HAP-1 (cell line): Measurements from ENCODE around the gene IQCH.

Experiments used
- DNase-seq, 2 experiments: peaks; one replicate each; pipeline ENCODE4 v3.0.0-alpha.2; 2016 to 2020; ENCODE audit warnings: low spot score in 2 of 2
- H3K27me3 ChIP-seq: fragments of 250-450 bp; sonication (Bioruptor Pico); 2 replicates; pipeline ENCODE4 v1.5.1; 2020; ENCODE audit warnings: low read depth, mild to moderate bottlenecking, moderate library complexity
- H3K36me3 ChIP-seq: fragments of 250-450 bp; sonication (Bioruptor Pico); replicated peaks from 2 replicates; pipeline ENCODE4 v1.5.1; 2020; ENCODE audit warnings: mild to moderate bottlenecking
- H3K4me1 ChIP-seq: fragments of 250-450 bp; sonication (Bioruptor Pico); 2 replicates; pipeline ENCODE4 v1.5.1; 2020; ENCODE audit warnings: mild to moderate bottlenecking
- H3K4me3 ChIP-seq: fragments of 250-450 bp; sonication (Bioruptor Pico); 2 replicates; pipeline ENCODE4 v1.5.1; 2020; ENCODE audit warnings: mild to moderate bottlenecking, moderate library complexity
- H3K9me3 ChIP-seq: fragments of 250-450 bp; sonication (Bioruptor Pico); 2 replicates; pipeline ENCODE4 v1.5.1; 2020; ENCODE audit warnings: mild to moderate bottlenecking, moderate library complexity
- in situ Hi-C: fragments of 300-500 bp; cut with MboI; formaldehyde crosslinking; loops from 3 replicates; pipeline ENCODE4 v1.14.3; 2020; ENCODE audit warnings: low sequenced_read_pairs, inconsistent platforms, mixed read lengths

Gene IQCH

DNA sequence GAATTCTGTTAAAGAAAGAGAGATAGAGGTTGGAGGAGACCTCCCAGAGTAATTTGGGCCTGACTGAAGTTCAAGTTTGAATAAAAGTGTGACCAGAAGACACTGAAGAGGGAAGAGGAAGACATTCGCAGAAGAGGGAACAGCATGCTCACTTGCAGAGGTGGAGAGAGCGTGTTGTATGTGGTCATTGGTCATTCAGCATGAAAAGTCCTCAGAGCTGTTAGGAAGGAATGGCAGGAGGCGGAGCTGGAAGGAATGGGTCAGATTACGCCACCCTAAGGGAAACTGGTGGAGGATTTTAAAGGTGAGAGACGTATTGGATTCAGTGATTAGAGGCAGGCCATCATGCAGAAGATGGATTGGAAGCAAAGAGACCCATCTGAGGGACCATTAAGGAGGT, 41.6 kb downstream of the IQCH start:
- no peak for DNase-seq
- H3K9me3 ChIP-seq: no peaks in the 10 kb centered on the region
- no peaks in the 10 kb centered on the region for H3K4me1 ChIP-seq
- H3K36me3 ChIP-seq: no peaks in the 10 kb centered on the region
- H3K27me3 ChIP-seq: no peaks in the 10 kb centered on the region
- in situ Hi-C loops: loop anchor here (5.0 kb wide), 1 partner anchor 349 kb away; no protein-coding TSS in a partner anchor
- H3K4me3 ChIP-seq: no peak overlapping the region

DNA sequence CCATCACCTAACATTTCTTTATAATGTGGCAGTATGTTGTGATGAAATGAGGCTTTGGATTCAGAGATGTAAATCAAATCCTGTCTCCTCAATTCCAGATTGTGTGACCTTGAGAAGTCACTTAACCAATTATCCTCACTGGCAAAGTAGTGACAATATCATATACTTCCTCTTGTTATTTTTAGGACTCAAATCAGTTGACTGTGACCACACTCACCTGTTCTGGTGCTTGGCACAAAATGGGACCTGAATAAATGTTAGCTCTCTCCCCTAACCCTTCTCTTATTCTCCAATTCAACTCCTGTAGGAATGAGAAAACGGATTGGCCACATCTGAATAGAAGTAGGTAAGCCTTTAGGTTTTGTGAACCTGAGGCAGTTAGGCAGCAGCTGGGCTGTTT, 42.1 kb downstream of the IQCH start:
- Histone ChIP-seq H3K4me3 (no peak overlapping the region), H3K36me3 (no peaks in the 10 kb centered on the region), H3K27me3 (no peaks in the 10 kb centered on the region), H3K4me1 (no peaks in the 10 kb centered on the region), H3K9me3 (no peaks in the 10 kb centered on the region)
- no peak for DNase-seq
- in situ Hi-C loops: loop anchor here (5.0 kb wide), 1 partner anchor 349 kb away; no protein-coding TSS in a partner anchor

DNA sequence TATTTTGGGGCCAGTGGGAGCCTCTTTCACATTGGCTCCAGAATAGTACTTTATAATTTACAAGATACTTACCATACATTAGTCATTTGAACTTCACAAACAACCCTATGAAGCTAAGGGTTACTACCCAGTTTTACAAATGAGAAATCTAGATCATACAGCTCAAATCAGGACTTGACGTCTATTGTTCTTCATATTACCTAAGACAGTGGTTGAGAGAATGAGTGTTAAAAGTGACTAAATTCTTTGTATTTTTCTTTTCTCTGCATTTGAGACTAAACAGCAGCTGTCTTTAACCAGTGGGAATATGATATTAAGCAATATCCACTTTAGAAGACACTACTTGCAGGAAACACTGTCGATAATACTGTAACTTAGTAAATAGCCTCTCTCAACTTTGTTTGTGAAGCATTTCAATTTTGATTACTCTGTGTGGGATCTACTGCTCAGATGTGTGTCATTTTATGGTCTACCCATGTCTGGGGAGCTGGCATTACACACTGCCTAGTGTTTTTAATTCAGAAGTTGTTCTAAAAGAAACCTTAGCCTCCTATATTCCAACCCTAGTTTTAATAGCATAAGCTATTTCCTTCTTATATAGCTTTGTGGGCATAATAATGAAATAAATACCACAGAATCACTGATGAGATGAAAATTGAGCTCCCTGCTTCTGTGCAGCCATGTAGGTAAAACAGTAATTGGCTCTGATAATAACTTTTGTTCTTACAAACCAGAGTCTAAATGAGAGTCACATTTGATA, 45.9 kb downstream of the IQCH start:
- Histone ChIP-seq H3K4me1 (no peaks in the 10 kb centered on the region; the same call in 1 of the 2 replicates), H3K9me3 (no peaks in the 10 kb centered on the region), H3K27me3 (no peaks in the 10 kb centered on the region), H3K36me3 (no peaks in the 10 kb centered on the region), H3K4me3 (no peak overlapping the region)
- no peak for DNase-seq
- in situ Hi-C loops: no loop called here

DNA sequence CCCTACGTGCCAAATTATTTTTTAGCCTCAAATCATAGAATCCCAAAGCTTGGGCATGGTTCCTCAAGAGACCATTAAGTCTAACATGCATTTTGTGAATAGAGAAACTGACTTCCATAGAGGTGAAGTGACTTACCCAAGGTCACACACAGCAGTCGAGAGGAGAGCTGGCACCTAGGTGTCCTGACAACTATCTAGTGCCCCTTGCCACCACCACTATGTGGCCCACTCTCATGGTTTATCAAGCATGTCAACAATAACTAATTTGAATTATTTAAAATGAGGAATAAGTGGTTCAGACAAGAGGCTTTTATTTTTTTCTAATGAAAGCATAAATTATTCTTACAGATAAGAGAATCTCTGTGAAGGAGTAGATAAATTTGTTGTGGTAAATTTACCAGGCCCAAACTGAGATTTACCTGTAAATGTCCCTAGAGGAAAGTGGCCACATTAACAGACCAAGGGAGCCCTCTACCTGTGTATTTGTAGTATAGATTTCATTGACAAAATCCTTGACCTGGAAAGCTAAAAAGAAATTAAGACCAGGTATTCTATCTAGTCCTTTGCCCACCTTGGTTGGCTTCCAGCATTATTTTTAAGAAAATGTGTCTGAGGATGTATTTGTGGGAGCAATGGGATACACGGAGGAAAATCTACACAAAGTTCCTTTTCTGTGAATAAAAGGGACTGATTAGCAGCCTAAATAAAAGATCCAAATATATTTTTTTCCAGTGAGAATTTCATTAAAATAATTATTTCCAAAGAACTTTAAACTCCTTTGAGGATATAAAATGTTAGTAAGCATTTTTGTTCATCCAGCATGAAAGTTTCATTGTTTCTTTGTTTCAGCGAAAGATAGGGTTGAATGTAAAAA, 49.1 kb downstream of the IQCH start:
- in situ Hi-C loops: no loop called here
- Histone ChIP-seq H3K36me3 (no peaks in the 10 kb centered on the region), H3K4me1 (no peaks in the 10 kb centered on the region; the same call in 1 of the 2 replicates), H3K9me3 (no peaks in the 10 kb centered on the region), H3K27me3 (no peaks in the 10 kb centered on the region), H3K4me3 (no peak overlapping the region)
- peak; percentile 28 to 44 for DNase-seq

DNA sequence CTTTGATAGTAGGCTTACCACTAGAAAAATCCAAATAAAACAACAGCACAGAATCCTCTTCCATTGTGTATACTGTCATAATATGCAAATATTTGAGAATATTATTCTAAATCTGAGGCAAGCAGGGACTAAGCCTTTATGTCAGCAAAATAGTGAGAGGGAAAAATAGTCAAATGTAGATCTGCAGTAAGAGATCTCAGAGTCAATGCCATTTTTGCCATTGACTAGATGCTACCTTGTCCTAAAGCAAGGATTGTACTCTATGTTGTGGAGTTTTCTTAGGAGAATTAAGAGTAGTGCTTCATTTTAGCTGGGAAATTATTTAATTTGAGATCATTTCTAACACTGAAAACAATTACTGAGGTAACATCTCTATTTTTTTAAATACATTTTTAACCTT, 50.2 kb downstream of the IQCH start:
- H3K36me3 ChIP-seq: no peaks in the 10 kb centered on the region
- in situ Hi-C loops: no loop called here
- no peaks in the 10 kb centered on the region; the same call in 1 of the 2 replicates for H3K4me1 ChIP-seq
- H3K9me3 ChIP-seq: no peaks in the 10 kb centered on the region
- DNase-seq: no peak
- no peaks in the 10 kb centered on the region for H3K27me3 ChIP-seq
- no peak overlapping the region for H3K4me3 ChIP-seq

DNA sequence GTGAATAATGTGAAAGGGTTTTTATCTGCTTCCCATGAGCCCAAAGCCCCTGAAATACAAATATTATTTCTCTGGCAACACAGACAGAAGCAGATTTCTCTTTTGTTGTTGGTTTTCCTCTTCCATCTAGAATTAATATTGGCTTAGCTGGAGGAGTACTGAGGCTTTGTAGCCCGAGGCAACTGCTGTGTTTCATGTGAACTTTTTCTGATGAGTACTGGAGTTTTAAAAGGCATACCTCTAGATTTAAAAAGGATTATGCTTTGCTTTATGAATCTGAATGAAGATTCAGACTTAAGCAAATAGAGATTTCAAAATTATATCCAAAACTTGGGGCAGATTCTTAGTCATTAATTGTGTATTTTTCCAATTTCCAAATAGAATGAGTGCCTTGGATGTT, 50.9 kb downstream of the IQCH start:
- H3K27me3 ChIP-seq: no peaks in the 10 kb centered on the region
- DNase-seq: peak; percentile 53 to 65
- H3K9me3 ChIP-seq: no peaks in the 10 kb centered on the region
- no peaks in the 10 kb centered on the region for H3K36me3 ChIP-seq
- in situ Hi-C loops: no loop called here
- H3K4me1 ChIP-seq: no peaks in the 10 kb centered on the region; the same call in 1 of the 2 replicates
- H3K4me3 ChIP-seq: no peak overlapping the region

DNA sequence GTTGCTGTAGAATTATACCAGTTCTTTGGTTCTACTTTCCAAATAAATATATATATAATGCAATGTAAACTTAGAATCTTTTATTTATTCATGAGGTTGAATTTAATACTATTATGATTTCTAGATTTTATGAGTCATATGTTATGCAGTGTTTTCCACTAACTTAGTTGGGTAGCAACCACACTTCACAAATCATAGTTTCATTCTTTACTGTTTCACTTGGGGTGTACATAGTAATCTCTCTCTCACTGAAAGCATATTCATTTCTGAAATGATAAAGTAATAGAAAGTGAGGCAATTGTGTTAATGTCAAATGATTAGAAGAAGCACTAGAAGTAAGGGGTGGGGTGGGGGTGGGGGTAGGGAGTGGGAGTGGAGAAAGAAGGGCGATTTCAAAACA, 52.6 kb downstream of the IQCH start:
- H3K27me3 ChIP-seq: no peaks in the 10 kb centered on the region
- no peak for DNase-seq
- in situ Hi-C loops: no loop called here
- no peaks in the 10 kb centered on the region for H3K9me3 ChIP-seq
- H3K36me3 ChIP-seq: no peaks in the 10 kb centered on the region
- no peaks in the 10 kb centered on the region; the same call in 1 of the 2 replicates for H3K4me1 ChIP-seq
- H3K4me3 ChIP-seq: no peak overlapping the region

DNA sequence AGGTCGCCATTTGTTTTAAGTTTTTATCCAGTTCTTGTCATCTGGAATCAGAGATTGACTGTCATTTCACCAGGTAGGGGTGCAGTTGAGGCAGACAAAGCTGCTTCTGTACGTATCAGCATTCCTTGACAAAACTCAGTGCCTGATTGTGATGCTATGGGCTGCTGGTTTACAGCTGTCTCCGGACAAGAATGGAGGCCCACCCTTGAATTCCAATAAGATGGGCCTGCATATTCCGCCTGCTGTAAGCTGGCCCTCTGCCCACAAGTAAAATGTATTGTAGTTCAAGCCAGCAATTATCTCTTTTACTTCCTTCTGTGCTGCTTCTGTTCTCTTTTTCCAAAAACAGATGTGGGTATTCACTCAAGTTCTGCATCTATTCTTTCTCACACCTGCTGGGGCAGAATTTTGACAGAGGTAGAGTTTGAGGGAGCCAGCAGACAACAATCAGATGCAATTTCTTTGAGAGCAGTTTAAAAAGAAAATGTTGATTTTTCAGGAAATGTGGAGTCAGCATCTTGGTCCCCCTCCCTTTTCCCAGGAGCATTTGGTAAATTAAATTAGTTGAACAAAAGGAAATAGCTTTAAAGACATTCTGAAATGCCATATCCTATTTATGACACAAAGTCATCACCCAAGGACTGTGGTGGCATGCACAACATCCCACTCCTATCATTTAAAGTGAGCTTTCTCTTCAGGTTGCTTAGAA, 53.5 kb downstream of the IQCH start:
- in situ Hi-C loops: no loop called here
- Histone ChIP-seq H3K4me1 (no peaks in the 10 kb centered on the region; the same call in 1 of the 2 replicates), H3K36me3 (no peaks in the 10 kb centered on the region), H3K9me3 (no peaks in the 10 kb centered on the region), H3K27me3 (no peaks in the 10 kb centered on the region), H3K4me3 (no peak overlapping the region)
- DNase-seq: peak in 1 of 2 experiments; percentile 28

DNA sequence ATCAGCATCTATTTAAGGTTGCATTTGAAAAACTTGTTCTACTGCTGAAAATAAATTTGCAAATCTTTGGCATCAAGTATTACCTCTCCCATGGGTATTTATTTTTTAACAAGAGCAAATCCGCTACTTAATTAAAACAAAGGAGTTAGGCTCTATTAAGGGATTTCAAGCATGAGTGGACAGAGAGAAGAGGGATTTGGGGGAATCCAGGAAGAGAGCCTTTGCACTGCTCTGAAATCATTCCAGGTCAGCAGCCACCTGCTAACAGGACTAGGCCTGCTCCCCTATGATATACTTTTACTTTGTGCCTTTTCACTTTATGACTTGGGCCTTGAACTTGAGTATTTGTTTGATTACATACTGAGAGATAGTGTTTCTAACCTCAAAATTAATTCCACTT, 57.1 kb downstream of the IQCH start:
- Histone ChIP-seq H3K36me3 (no peaks in the 10 kb centered on the region), H3K9me3 (no peaks in the 10 kb centered on the region), H3K4me3 (no peak overlapping the region), H3K27me3 (0 out of 2 replicates have a peak, but pooled peaks cover 4% of the 10 kb centered on the region), H3K4me1 (no peaks in the 10 kb centered on the region)
- in situ Hi-C loops: no loop called here
- DNase-seq: no peak

DNA sequence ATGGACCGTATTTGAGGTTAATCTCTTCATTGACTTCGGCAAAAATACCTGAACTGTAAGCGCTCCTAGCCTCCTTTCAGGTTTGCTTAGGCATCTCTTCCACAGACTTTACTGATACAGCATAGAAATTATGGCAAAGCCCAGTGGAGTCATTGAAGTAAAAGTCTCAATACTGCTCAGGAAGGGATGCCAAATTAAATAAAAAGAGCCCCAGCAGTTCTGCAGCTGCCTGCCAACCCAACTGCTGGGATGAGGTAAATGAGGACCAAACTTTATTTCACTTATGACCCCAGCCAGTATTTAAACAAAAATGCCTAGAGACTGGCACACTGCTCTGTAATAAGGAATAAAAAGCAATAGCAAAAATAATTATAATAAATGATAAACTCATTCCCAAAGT, 65.4 kb downstream of the IQCH start:
- H3K36me3 ChIP-seq: no peaks in the 10 kb centered on the region
- H3K4me1 ChIP-seq: peaks cover 4% of the 10 kb centered on the region; the same call in 1 of the 2 replicates
- H3K27me3 ChIP-seq: peaks cover 15% of the 10 kb centered on the region
- H3K9me3 ChIP-seq: no peaks in the 10 kb centered on the region
- DNase-seq: no peak
- in situ Hi-C loops: no loop called here
- no peak overlapping the region for H3K4me3 ChIP-seq

DNA sequence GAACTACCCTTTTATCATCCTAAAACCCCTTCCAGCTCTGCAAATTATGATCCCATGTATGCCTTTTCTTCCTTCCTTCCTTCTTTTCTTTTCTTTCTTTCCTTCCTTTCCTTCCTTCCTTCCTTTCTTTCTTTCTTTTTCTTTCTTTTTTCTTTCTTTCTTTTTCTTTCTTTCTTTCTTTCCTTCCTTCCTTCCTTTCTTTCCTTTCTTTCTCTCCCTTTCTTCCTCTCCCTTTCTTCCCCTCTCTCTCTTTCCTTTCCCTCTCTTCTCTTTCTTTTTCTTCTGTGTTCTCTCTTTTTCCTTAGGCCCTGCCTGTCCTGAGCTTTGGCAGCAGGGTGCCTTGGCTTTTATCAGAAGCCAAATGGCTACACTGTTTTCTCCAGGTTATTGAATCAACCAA, 66.8 kb downstream of the IQCH start:
- H3K9me3 ChIP-seq: no peaks in the 10 kb centered on the region
- peaks cover 4% of the 10 kb centered on the region; the same call in 1 of the 2 replicates for H3K4me1 ChIP-seq
- DNase-seq: no peak
- no peak overlapping the region for H3K4me3 ChIP-seq
- in situ Hi-C loops: no loop called here
- peaks cover 15% of the 10 kb centered on the region for H3K27me3 ChIP-seq
- H3K36me3 ChIP-seq: no peaks in the 10 kb centered on the region

DNA sequence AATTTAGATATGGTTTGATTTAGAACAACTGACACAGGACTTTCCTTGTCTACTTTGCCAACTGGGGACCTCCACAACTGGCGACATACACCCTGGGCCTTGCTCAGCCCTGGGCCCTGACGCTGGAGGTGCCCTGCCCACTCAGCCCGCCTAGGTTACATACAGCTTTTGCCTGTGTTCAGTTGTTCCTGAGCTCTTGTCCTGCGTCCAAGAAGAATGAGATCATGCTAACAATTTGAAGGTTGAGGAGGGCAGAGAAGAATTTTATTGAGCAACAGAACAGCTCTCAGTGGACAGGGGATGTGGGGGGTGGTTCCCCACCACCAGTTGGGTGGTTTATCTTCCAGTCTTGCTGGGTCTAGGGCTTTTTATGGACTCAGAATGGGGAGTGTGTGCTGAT, 67.9 kb downstream of the IQCH start:
- no peaks in the 10 kb centered on the region for H3K36me3 ChIP-seq
- no peak overlapping the region for H3K4me3 ChIP-seq
- H3K9me3 ChIP-seq: peaks cover 2% of the 10 kb centered on the region; the same call in 1 of the 2 replicates
- no peak for DNase-seq
- peaks cover 9% of the 10 kb centered on the region for H3K27me3 ChIP-seq
- in situ Hi-C loops: no loop called here
- H3K4me1 ChIP-seq: peaks cover 4% of the 10 kb centered on the region; the same call in 1 of the 2 replicates

DNA sequence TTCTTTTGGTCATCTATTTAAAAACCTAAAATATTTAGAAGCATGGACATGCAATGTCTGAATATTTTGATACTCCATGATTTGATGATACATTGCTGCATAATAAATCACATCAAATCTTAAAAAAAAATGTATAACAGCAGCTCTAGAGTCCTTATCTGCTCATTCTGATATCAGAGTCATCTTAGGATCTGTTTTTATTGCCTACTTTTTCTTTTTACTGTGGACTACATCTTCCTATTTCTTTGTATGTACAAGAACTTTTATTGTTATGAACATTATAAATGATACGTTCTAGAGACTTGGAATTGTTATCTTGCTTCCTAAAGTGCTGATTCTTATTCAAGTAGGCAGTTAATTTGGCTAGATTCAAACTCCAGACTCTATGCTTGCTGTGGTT, 72.7 kb downstream of the IQCH start:
- no peak for DNase-seq
- in situ Hi-C loops: no loop called here
- H3K27me3 ChIP-seq: peaks cover 5% of the 10 kb centered on the region

More for the DNA sequence above, 72.7 kb downstream of the IQCH start:
- Histone ChIP-seq H3K9me3 (peaks cover 3% of the 10 kb centered on the region; the same call in 1 of the 2 replicates), H3K4me1 (peaks cover 4% of the 10 kb centered on the region; the same call in 1 of the 2 replicates), H3K4me3 (no peak overlapping the region), H3K36me3 (no peaks in the 10 kb centered on the region)
